Right lobe of liver (tissue), 6 donors: Measurements from ENCODE around the gene FYN. TPM values are rescaled to one million over a fixed set of nuclear protein-coding genes. Genes with fewer than 3 reads are reported as not detected.

Experiments used
- ATAC-seq, 4 donors: fragments of 200-7000 bp; cut with Tn5 transposase; one replicate each; pipeline ENCODE4 v1.9.1; 2020; ENCODE audit warnings: mild to moderate bottlenecking in 4 of 4, moderate library complexity in 4 of 4
- DNase-seq, 3 donors: peaks; one replicate each; pipeline ENCODE4 v3.0.0-alpha.2; 2020
- H3K27ac ChIP-seq, 3 donors: fragments of 200-600 bp; one replicate each; pipeline ENCODE4 v1.8.0; 2022
- H3K27me3 ChIP-seq, 2 donors: fragments of 200-600 bp; one replicate each; pipeline ENCODE4 v1.8.0; 2022
- H3K36me3 ChIP-seq, 4 donors: fragments of 200-600 bp; sonication (generic) in 1 of 4; one replicate each; pipeline versions ENCODE4 v1.5.1 to v1.8.0; 2017 to 2022; ENCODE audit warnings: control low read depth in 1 of 4
- H3K4me1 ChIP-seq, 4 donors: fragments of 200-600 bp; sonication (generic) in 1 of 4; one replicate each; pipeline versions ENCODE4 v1.5.1 to v1.8.0; 2017 to 2022; ENCODE audit warnings: control low read depth in 1 of 4
- H3K4me3 ChIP-seq, 3 donors: fragments of 200-600 bp; one replicate each; pipeline ENCODE4 v1.8.0; 2022
- H3K9me3 ChIP-seq, 4 donors: fragments of 200-600 bp; sonication (generic) in 1 of 4; one replicate each; pipeline versions ENCODE4 v1.5.1 to v1.8.0; 2017 to 2022; ENCODE audit warnings: control low read depth in 1 of 4
- CTCF ChIP-seq, 4 donors: fragments of 200-600 bp in 3 of 4; fragments of 450-650 bp in 1 of 4; IDR thresholded peaks; one replicate each; pipeline versions ENCODE4 v1.5.1 to v1.8.0; 2016 to 2022; ENCODE audit warnings: antibody characterized with exemption in 4 of 4, mild to moderate bottlenecking in 2 of 4
- POLR2A ChIP-seq: fragments of 450-650 bp; IDR thresholded peaks from one replicate; pipeline ENCODE4 v1.6.1; 2017; ENCODE audit warnings: antibody characterized with exemption, mild to moderate bottlenecking
- WGBS: methylation state at CpG from one replicate; pipeline ENCODE4 v1.1.6; 2018; ENCODE audit warnings: low coverage, low lambda C conversion rate; ENCODE audit not compliant: insufficient coverage; ENCODE audit errors: missing lambda C conversion rate; 5-methylcytosine and 5-hydroxymethylcytosine counted together
- intact Hi-C, 2 donors: fragments of 100-400 bp; cut with DNase I; formaldehyde crosslinking; loops; one replicate each; pipeline versions ENCODE4 v1.11.2 to v1.14.1; 2022
- total RNA-seq, 6 experiments: library from RNA; depleted of rRNA in 2 of 6; stranded (reverse); fragments of >200 nt in 2 of 6; fragmentation: NEBNext Ultra II Directional in 3 of 6; extraction: Animal tissue kit (Norgen Biotek cat#: 25700) in 3 of 6; gene quantifications; one replicate each; pipeline versions ENCODE4 v1.1.0 to v1.2.4, GENCODE V29; 2016 to 2023
- donor health status: DM: no; HTN: yes; CAD: no.
- donor health status: DM: no; HTN: no; CAD: no.
- donor health status: DM: no; HTN: no; CAD: no.
- donor health status: DM: no; HTN: yes; CAD: no.
- donor health status: DM: no; HTN: yes; CAD: no.

FYN gene
- total RNA-seq, 6 experiments from 2014 or later, result 16.8 to 33.7 (median 23.5) TPM

GRCh38 chr6:111802720-111803330 is 70.4 kb downstream of the FYN start:
- no peaks in the 10 kb centered on the region for H3K9me3 ChIP-seq
- WGBS, result 69% methylated on average over 2 of the region's 2 CpGs
- TF ChIP-seq CTCF (IDR thresholded peaks at IDR 0.05), result no peak
- no peak for TF ChIP-seq POLR2A
- no peak overlapping the region for H3K4me3 ChIP-seq
- no peaks in the 10 kb centered on the region for H3K36me3 ChIP-seq
- no peak for DNase-seq
- H3K27me3 ChIP-seq, result no peaks in the 10 kb centered on the region
- no peak overlapping the region for H3K27ac ChIP-seq
- intact Hi-C loops, result no loop called here
- no peak for ATAC-seq
- no peaks in the 10 kb centered on the region for H3K4me1 ChIP-seq

- H3K4me1 ChIP-seq, result no peaks in the 10 kb centered on the region
- TF ChIP-seq CTCF (IDR thresholded peaks at IDR 0.05) (no peak), POLR2A (no peak)
- ATAC-seq (no peak), DNase-seq (no peak)
- H3K36me3 ChIP-seq, result no peaks in the 10 kb centered on the region
- intact Hi-C loops, result no loop called here
- no peak overlapping the region for H3K4me3 ChIP-seq
- H3K27ac ChIP-seq, result no peak overlapping the region
- no peaks in the 10 kb centered on the region for H3K27me3 ChIP-seq
- no peaks in the 10 kb centered on the region for H3K9me3 ChIP-seq
Observed at GRCh38 chr6:111802015-111802414, 71.2 kb downstream of the FYN start.

GRCh38 chr6:111800821-111801220 is 72.4 kb downstream of the FYN start:
- Histone ChIP-seq H3K4me1 (no peaks in the 10 kb centered on the region), H3K4me3 (no peak overlapping the region), H3K9me3 (no peaks in the 10 kb centered on the region), H3K27me3 (no peaks in the 10 kb centered on the region), H3K36me3 (no peaks in the 10 kb centered on the region), H3K27ac (no peak overlapping the region)
- DNase-seq, result no peak
- TF ChIP-seq POLR2A (no peak), CTCF (IDR thresholded peaks at IDR 0.05) (no peak)
- WGBS, result 78% methylated on average over 4 of the region's 4 CpGs
- ATAC-seq, result no peak
- intact Hi-C loops, result no loop called here

GRCh38 chr6:111800259-111800765 is 72.9 kb downstream of the FYN start:
- no peaks in the 10 kb centered on the region for H3K9me3 ChIP-seq
- DNase-seq, result no peak
- H3K27ac ChIP-seq, result no peak overlapping the region
- intact Hi-C loops, result no loop called here
- no peaks in the 10 kb centered on the region for H3K27me3 ChIP-seq
- no peaks in the 10 kb centered on the region for H3K4me1 ChIP-seq
- no peak overlapping the region for H3K4me3 ChIP-seq
- no peaks in the 10 kb centered on the region for H3K36me3 ChIP-seq
- no peak for ATAC-seq
- TF ChIP-seq CTCF (IDR thresholded peaks at IDR 0.05), result no peak
- no peak for TF ChIP-seq POLR2A
- WGBS, result 56% methylated on average over 10 of the region's 11 CpGs
